IPS-18c (cell line): Measurements from ENCODE around the gene ADRB2.

Source experiments
- H3K4me3 ChIP-seq: 2 replicates; pipeline ENCODE4 v1.7.0; 2013; ENCODE audit warnings: low read depth, mild to moderate bottlenecking, low read length, moderate library complexity; ENCODE audit not compliant: insufficient read depth
- H3K9me3 ChIP-seq: one replicate; pipeline ENCODE4 v1.6.1; 2013; ENCODE audit warnings: mild to moderate bottlenecking, low read length, moderate library complexity; ENCODE audit not compliant: control insufficient read depth, insufficient read depth

ADRB2 gene

DNA sequence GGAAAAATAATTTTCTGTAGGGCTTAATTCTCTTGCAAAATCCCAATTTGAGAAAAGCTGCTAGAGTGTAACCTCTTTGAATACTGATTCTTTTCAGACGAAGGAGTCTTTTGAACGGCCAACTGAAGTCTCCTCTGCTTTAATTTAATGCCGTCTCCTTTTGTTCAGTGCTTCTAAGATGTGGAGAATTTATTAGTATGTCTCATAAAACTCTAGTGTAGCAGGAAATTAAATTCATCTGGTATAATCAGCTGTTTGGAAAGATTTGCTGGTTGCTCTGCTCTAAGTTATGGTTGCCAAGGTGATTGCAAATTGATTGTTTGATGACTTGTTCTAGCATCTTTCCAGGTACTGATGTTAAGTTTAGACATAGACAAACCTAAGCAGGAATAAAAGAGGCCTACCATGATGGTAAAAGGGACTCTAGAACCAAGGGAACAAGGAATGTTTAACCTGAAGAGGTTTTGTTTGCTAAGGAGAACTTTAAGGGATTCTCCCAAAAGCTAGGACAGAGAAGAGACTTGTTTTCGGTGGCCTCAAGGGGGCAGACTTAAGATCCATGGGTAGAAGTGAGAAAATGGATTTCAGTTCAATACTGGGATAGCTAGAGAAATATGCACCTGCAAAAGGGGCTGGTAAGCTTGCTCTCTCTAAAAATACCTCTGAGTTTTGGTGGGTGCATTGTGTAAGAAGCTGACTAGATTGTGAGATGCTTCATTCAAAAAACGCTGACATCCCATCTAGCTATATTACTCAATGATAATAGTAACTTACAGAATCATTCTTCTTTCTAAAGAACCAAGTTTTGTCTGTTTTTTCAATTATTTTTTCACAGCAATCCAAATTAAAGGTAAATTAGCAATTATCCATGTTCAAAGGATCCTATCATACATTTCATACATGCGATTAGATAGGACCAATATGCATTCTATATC lies 5.7 kb upstream of the ADRB2 start:
- no peaks in the 10 kb centered on the region for H3K9me3 ChIP-seq
- no peak overlapping the region for H3K4me3 ChIP-seq

DNA sequence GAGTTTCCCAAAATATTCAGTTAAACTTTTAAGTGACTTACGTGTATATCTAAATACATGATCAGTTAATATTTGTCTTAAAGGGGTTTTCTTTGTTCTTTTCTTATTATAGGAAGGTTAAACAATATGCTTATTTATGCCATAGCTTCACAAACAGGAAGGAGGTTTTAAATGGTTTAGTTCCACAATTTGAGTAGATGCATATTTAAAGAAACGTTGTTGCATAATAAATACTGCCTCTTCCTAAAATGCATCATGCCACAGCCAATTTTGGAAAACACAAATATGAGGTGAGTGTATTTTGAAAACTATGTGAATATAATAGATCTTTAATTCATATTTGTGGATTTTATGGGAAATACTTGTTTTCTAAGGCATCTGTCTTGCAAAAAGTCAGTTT lies 2.5 kb upstream of the ADRB2 start:
- Histone ChIP-seq H3K9me3 (no peaks in the 10 kb centered on the region), H3K4me3 (no peak overlapping the region)

- Histone ChIP-seq H3K9me3 (no peaks in the 10 kb centered on the region), H3K4me3 (peak overlapping the region; percentile 69)
These were observed 727 bp upstream of the ADRB2 start for GRCh38 chr5:148825716-148826052.

- no peaks in the 10 kb centered on the region for H3K9me3 ChIP-seq
- peak overlapping the region; percentile 69 for H3K4me3 ChIP-seq
These were observed 294 bp downstream of the ADRB2 start for GRCh38 chr5:148826739-148827070.

DNA sequence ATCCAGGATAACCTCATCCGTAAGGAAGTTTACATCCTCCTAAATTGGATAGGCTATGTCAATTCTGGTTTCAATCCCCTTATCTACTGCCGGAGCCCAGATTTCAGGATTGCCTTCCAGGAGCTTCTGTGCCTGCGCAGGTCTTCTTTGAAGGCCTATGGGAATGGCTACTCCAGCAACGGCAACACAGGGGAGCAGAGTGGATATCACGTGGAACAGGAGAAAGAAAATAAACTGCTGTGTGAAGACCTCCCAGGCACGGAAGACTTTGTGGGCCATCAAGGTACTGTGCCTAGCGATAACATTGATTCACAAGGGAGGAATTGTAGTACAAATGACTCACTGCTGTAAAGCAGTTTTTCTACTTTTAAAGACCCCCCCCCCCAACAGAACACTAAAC lies 1.3 kb downstream of the ADRB2 start:
- Histone ChIP-seq H3K4me3 (no peak overlapping the region), H3K9me3 (no peaks in the 10 kb centered on the region)

GRCh38 chr5:148828511-148829247 lies 2.3 kb downstream of the ADRB2 start:
- no peak overlapping the region for H3K4me3 ChIP-seq

GRCh38 chr5:148829248-148829594 lies 2.8 kb downstream of the ADRB2 start:
- H3K4me3 ChIP-seq = no peak overlapping the region

More at GRCh38 chr5:148828511-148829247, 2.3 kb downstream of the ADRB2 start:
- no peaks in the 10 kb centered on the region for H3K9me3 ChIP-seq

DNA sequence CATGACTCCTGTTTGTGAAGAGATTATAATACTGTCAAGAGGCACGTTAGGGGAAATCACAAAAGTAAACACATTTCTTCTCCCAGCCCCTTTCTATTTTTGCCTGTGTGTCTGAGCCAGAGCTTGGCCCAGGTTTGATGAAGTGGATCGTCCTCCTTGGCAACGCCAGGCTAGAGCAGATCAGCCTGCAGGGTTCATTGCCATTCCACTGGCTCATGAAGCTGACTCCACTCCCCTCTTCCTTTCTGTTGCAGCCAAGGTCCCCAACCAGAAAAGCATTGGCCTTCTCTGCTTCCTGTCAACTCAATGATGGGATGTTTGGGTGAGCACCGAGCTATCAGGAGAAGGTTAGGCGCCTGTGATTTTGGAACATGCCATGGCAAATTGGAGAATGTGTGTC lies 3.3 kb downstream of the ADRB2 start:
- no peak overlapping the region for H3K4me3 ChIP-seq
- no peaks in the 10 kb centered on the region for H3K9me3 ChIP-seq

More at GRCh38 chr5:148829248-148829594, 2.8 kb downstream of the ADRB2 start:
- H3K9me3 ChIP-seq = no peaks in the 10 kb centered on the region

GRCh38 chr5:148830211-148830610 lies 3.8 kb downstream of the ADRB2 start:
- Histone ChIP-seq H3K9me3 (no peaks in the 10 kb centered on the region), H3K4me3 (no peak overlapping the region)

- H3K4me3 ChIP-seq = no peak overlapping the region
- H3K9me3 ChIP-seq = no peaks in the 10 kb centered on the region
These were observed 5.5 kb downstream of the ADRB2 start for GRCh38 chr5:148831590-148832565.

DNA sequence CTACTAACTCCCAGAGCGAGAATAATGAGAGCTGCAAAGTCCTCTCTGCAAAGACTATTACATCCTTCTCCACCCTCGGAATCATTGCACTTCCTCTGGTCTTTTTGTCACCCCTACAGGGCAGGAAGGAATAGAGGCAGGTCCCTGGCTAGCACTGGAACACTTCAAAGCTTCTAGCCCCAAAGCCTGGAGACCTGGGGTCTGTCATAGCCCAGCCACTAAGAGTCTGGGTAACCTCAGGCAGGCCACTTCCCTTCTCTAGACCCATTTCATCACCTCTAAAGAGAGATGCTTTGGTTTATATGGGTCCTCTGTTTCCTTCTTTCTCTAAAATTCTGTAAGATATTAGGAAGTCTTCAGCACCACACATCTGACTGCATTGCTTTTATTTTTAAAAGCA lies 6.7 kb downstream of the ADRB2 start:
- H3K9me3 ChIP-seq = no peaks in the 10 kb centered on the region
- H3K4me3 ChIP-seq = no peak overlapping the region

DNA sequence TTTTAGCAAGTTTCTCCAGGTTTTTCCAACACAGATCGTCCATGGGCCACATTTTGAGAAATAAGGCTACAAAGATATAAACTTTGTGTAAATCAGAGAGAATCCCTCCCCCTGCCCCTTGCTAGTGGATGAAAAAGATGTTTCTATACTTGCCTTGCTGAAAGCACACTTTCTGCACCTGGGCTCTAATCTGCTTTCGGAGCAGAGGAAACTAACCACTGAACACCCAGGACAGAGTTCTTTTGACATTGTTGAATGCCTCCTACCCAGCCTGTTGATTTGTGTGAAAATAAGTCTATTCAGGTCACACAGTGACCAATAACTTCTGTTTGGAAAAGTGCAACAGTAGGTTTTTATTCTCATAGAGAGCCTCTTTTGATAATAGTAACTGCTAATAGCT lies 7.5 kb downstream of the ADRB2 start:
- Histone ChIP-seq H3K9me3 (no peaks in the 10 kb centered on the region), H3K4me3 (no peak overlapping the region)

DNA sequence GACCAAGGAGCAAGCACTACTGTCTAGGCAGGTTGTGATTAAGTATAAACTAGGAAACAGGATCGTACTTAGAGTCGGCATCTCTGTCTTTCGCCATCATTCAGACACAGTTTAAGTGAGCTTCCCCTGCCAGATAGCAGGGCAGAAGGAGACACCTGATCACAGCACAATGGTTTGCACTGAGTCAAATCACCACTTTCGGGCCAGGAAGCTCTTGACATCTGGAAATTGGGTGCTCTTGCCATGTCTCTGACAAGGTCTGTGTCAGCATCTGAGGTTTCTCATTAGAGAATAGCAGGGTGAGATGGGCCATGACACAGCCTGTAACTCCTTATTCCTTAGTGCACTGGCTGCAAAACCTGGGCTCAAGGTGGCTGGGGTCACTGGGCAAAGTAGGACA lies 8.3 kb downstream of the ADRB2 start:
- Histone ChIP-seq H3K9me3 (no peaks in the 10 kb centered on the region), H3K4me3 (no peak overlapping the region)

- H3K4me3 ChIP-seq = no peak overlapping the region
- H3K9me3 ChIP-seq = no peaks in the 10 kb centered on the region
These were observed 10.2 kb downstream of the ADRB2 start for GRCh38 chr5:148836272-148837250.

- H3K9me3 ChIP-seq = no peaks in the 10 kb centered on the region
- H3K4me3 ChIP-seq = no peak overlapping the region
These were observed 11.0 kb downstream of the ADRB2 start for GRCh38 chr5:148837383-148837782.

DNA sequence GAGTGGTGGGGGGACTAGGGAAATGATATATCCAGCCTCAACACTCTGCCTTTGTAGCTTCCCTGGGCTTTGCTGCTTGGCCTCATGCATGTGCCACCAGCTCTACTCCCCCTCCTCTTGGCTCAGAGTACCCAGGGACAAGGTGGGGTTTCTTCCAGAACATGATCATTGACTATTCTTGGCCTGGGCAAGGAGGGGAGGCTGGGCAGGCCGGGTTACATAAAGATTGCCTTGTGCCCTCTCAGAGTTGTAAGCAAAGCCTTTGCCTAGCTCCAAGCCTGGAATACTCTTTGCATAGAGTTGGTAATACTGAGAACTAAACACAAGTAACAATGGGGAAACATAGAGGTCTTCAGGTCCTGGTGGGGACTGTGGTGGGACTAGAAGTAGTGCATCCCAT lies 11.9 kb downstream of the ADRB2 start:
- Histone ChIP-seq H3K9me3 (no peaks in the 10 kb centered on the region), H3K4me3 (no peak overlapping the region)
